ENCODE data around the gene BICRAL. TPM values are rescaled to one million over a fixed set of nuclear protein-coding genes. Genes with fewer than 3 reads are reported as not detected.

Gene BICRAL
- total RNA-seq, 1 donor from 2014 or later, result 14.4 TPM

- TF ChIP-seq CTCF (IDR thresholded peaks at IDR 0.05; ENCODE audit: unreplicated experiment), result no peak
- Mint-ChIP-seq H3K4me1 (ENCODE audit: low read depth) (peaks cover 3% of the 10 kb centered on the region), H3K27ac (no peak within 1 kb of the TSS), H3K4me3 (ENCODE audit: low read depth) (no peak within 1 kb of the TSS), H3K27me3 (no peaks in the 10 kb centered on the region), H3K9me3 (ENCODE audit: low read depth) (no peaks in the 10 kb centered on the region), H3K36me3 (ENCODE audit: insufficient read depth) (no peaks in the 10 kb centered on the region)
- DNase-seq (ENCODE audit: low spot score, unreplicated experiment), result no peak
Measured at GRCh38 chr6:42915732-42916131, 133.9 kb downstream of the BICRAL start, which contains the start of gene PTCRA. PTCRA (plus strand) TSS chr6:42916053; CDS start chr6:42916070, 17 bp downstream.

- H3K4me3 Mint-ChIP-seq (ENCODE audit: low read depth), result no peak overlapping the region
Measured at GRCh38 chr6:42916288-42916687, 134.4 kb downstream of the BICRAL start.

More at GRCh38 chr6:42916288-42916687, 134.4 kb downstream of the BICRAL start:
- Mint-ChIP-seq H3K27ac (no peak overlapping the region), H3K4me1 (ENCODE audit: low read depth) (peaks cover 1% of the 10 kb centered on the region), H3K9me3 (ENCODE audit: low read depth) (no peaks in the 10 kb centered on the region), H3K27me3 (no peaks in the 10 kb centered on the region), H3K36me3 (ENCODE audit: insufficient read depth) (no peaks in the 10 kb centered on the region)
- TF ChIP-seq CTCF (IDR thresholded peaks at IDR 0.05; ENCODE audit: unreplicated experiment), result no peak
- DNase-seq (ENCODE audit: low spot score, unreplicated experiment), result no peak

Other genes starting within 250 kb of the BICRAL start
- 31.9 and 32.3 TPM in 2 replicates for gene UBR2, start 218.0 kb upstream of the BICRAL start, total RNA-seq
- gene PRPH2, start 59.5 kb upstream of the BICRAL start, total RNA-seq, result 0.13 TPM in 1 of 2 replicates, not detected in the other
- gene TBCC, start 35.9 kb upstream of the BICRAL start, total RNA-seq, result 26.8 and 28.4 TPM in 2 replicates
- gene RPL7L1, start 97.6 kb downstream of the BICRAL start, total RNA-seq, result 82.8 and 88.9 TPM in 2 replicates
- gene PTCRA, start 134.0 kb downstream of the BICRAL start, total RNA-seq, result not detected in 2 replicates
- 61.5 and 64.1 TPM in 2 replicates for gene CNPY3, start 147.4 kb downstream of the BICRAL start, total RNA-seq
- gene GNMT, start 178.7 kb downstream of the BICRAL start, total RNA-seq, result 1.3 and 1.7 TPM in 2 replicates
- gene PEX6, start 197.1 kb downstream of the BICRAL start, total RNA-seq, result 29.8 and 32.3 TPM in 2 replicates
- 52.2 and 53.6 TPM in 2 replicates for gene PPP2R5D, start 202.5 kb downstream of the BICRAL start, total RNA-seq
- 64.0 and 68.4 TPM in 2 replicates for gene MEA1, start 231.9 kb downstream of the BICRAL start, total RNA-seq
- gene KLHDC3, start 232.2 kb downstream of the BICRAL start, total RNA-seq, result 86.8 and 91.1 TPM in 2 replicates
- 60.6 and 62.4 TPM in 2 replicates for gene RRP36, start 239.6 kb downstream of the BICRAL start, total RNA-seq